Measurements from ENCODE around the gene KIAA1549. TPM values are rescaled to one million over a fixed set of nuclear protein-coding genes. Genes with fewer than 3 reads are reported as not detected.

The KIAA1549 gene
- total RNA-seq, 1 experiment from 2014 or later = 19.9 TPM

GRCh38 chr7:138801256-138801655 lies 179.9 kb downstream of the KIAA1549 start:
- intact Hi-C loops (cut with micrococcal nuclease; ENCODE audit: unreplicated experiment) = no loop called here
- Histone ChIP-seq H3K36me3 (ENCODE audit: control insufficient read depth, insufficient read depth, low read length) (no peaks in the 10 kb centered on the region), H3K27me3 (replicated peaks; ENCODE audit: control insufficient read depth, insufficient read depth, low read length) (no peaks in the 10 kb centered on the region), H3K4me3 (ENCODE audit: low read depth, low read length) (no peak overlapping the region), H3K9me3 (no peaks in the 10 kb centered on the region), H3K4me1 (no peaks in the 10 kb centered on the region)
- Mint-ChIP-seq H3K27ac (ENCODE audit: unreplicated experiment) (no peak overlapping the region), H3K36me3 (ENCODE audit: insufficient read depth, unreplicated experiment) (no peaks in the 10 kb centered on the region), H3K4me1 (ENCODE audit: low read depth, unreplicated experiment) (no peaks in the 10 kb centered on the region), H3K9me3 (ENCODE audit: unreplicated experiment) (no peaks in the 10 kb centered on the region), H3K4me3 (ENCODE audit: unreplicated experiment) (no peak overlapping the region), H3K27me3 (ENCODE audit: insufficient read depth, unreplicated experiment) (no peaks in the 10 kb centered on the region)
- DNase-seq = no peak
- no peak for TF ChIP-seq CTCF (IDR thresholded peaks at IDR 0.05; ENCODE audit: insufficient read depth in 1 of 2, low read depth in 1 of 2, low read length in 1 of 2, severe bottlenecking in 1 of 2, unreplicated experiment in 1 of 2)
- BruUV-seq (replicated peaks) = no TSS peak
- CTCF ChIA-PET = no interaction called here
- POLR2A ChIA-PET = no interaction called here

DNA sequence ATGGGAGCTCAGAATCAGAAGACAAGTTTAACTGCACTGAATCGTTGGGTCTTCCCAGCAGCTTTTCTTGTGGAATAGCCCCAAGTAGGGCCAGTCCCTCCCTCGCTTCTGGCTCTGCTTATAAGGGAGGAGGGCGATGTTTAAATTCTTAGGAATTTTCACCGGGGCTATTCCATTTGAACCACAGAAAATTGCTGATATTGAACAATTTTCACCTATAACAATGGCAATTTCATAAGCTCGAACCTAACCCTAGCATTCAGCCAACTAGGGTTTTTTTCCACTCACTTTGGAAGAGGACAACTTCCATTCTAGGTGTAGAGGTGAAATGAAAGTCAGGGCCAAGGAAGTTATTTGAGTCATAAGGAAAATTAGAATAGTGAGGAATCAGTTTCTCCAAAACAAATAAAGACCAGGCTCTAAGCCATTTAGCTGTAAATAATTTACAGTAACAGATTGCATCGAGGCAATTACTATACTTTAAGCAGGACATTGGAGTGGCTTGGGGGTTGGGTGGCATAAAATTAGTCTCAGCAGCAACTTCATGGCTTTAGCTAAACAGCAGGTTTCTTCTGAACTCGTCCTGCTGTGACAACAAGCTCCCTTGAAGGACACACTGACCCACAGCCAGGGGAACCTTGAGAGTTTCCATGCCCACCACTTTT lies 181.7 kb downstream of the KIAA1549 start:
- Mint-ChIP-seq H3K9me3 (ENCODE audit: unreplicated experiment) (no peaks in the 10 kb centered on the region), H3K27me3 (ENCODE audit: insufficient read depth, unreplicated experiment) (no peaks in the 10 kb centered on the region), H3K27ac (ENCODE audit: unreplicated experiment) (no peak overlapping the region), H3K4me1 (ENCODE audit: low read depth, unreplicated experiment) (no peaks in the 10 kb centered on the region), H3K36me3 (ENCODE audit: insufficient read depth, unreplicated experiment) (no peaks in the 10 kb centered on the region), H3K4me3 (ENCODE audit: unreplicated experiment) (no peak overlapping the region)
- intact Hi-C loops (cut with micrococcal nuclease; ENCODE audit: unreplicated experiment) = no loop called here
- Histone ChIP-seq H3K4me3 (ENCODE audit: low read depth, low read length) (no peak overlapping the region), H3K36me3 (ENCODE audit: control insufficient read depth, insufficient read depth, low read length) (no peaks in the 10 kb centered on the region), H3K9me3 (no peaks in the 10 kb centered on the region), H3K27me3 (replicated peaks; ENCODE audit: control insufficient read depth, insufficient read depth, low read length) (no peaks in the 10 kb centered on the region), H3K4me1 (no peaks in the 10 kb centered on the region)
- DNase-seq = no peak
- POLR2A ChIA-PET = no interaction called here
- no TSS peak for BruUV-seq (replicated peaks)
- no peak for TF ChIP-seq CTCF (IDR thresholded peaks at IDR 0.05; ENCODE audit: insufficient read depth in 1 of 2, low read depth in 1 of 2, low read length in 1 of 2, severe bottlenecking in 1 of 2, unreplicated experiment in 1 of 2)
- CTCF ChIA-PET = no interaction called here

GRCh38 chr7:138798836-138799235 lies 182.4 kb downstream of the KIAA1549 start:
- Histone ChIP-seq H3K9me3 (no peaks in the 10 kb centered on the region), H3K27me3 (replicated peaks; ENCODE audit: control insufficient read depth, insufficient read depth, low read length) (no peaks in the 10 kb centered on the region), H3K4me3 (ENCODE audit: low read depth, low read length) (no peak overlapping the region), H3K36me3 (ENCODE audit: control insufficient read depth, insufficient read depth, low read length) (no peaks in the 10 kb centered on the region), H3K4me1 (no peaks in the 10 kb centered on the region)
- Mint-ChIP-seq H3K27me3 (ENCODE audit: insufficient read depth, unreplicated experiment) (no peaks in the 10 kb centered on the region), H3K4me3 (ENCODE audit: unreplicated experiment) (no peak overlapping the region), H3K4me1 (ENCODE audit: low read depth, unreplicated experiment) (no peaks in the 10 kb centered on the region), H3K27ac (ENCODE audit: unreplicated experiment) (no peak overlapping the region), H3K9me3 (ENCODE audit: unreplicated experiment) (no peaks in the 10 kb centered on the region), H3K36me3 (ENCODE audit: insufficient read depth, unreplicated experiment) (no peaks in the 10 kb centered on the region)
- intact Hi-C loops (cut with micrococcal nuclease; ENCODE audit: unreplicated experiment) = no loop called here
- no peak for TF ChIP-seq CTCF (IDR thresholded peaks at IDR 0.05; ENCODE audit: insufficient read depth in 1 of 2, low read depth in 1 of 2, low read length in 1 of 2, severe bottlenecking in 1 of 2, unreplicated experiment in 1 of 2)
- DNase-seq = no peak
- CTCF ChIA-PET = no interaction called here
- BruUV-seq (replicated peaks) = no TSS peak
- POLR2A ChIA-PET = no interaction called here

All from Caco-2 (cell line).